Mesendoderm (in vitro differentiated cells): ENCODE results near the gene EEF1AKMT3.

Experiments
- DNase-seq: peaks from one replicate; pipeline ENCODE4 v3.0.0; 2013
- H2AK5ac ChIP-seq: 2 replicates; pipeline ENCODE4 v1.6.1; 2013; ENCODE audit warnings: low read length, inconsistent platforms
- H2BK120ac ChIP-seq: 2 replicates; pipeline ENCODE4 v1.6.1; 2013; ENCODE audit warnings: low read depth, mild to moderate bottlenecking, low read length, moderate library complexity, mixed read lengths
- H2BK15ac ChIP-seq: replicated peaks from 2 replicates; pipeline ENCODE4 v1.6.1; 2013; ENCODE audit warnings: low read depth, mild to moderate bottlenecking, moderate library complexity
- H2BK5ac ChIP-seq: 2 replicates; pipeline ENCODE4 v1.6.1; 2013; ENCODE audit warnings: low read length, inconsistent platforms
- H3K18ac ChIP-seq: 2 replicates; pipeline ENCODE4 v1.6.1; 2013; ENCODE audit warnings: mild to moderate bottlenecking, low read length, mixed read lengths
- H3K23ac ChIP-seq: one replicate; pipeline ENCODE4 v1.6.1; 2013; ENCODE audit warnings: low read length
- H3K27ac ChIP-seq: 2 replicates; pipeline ENCODE4 v1.5.1; 2013; ENCODE audit warnings: low read depth, mild to moderate bottlenecking, inconsistent platforms, low read length, moderate library complexity
- H3K27me3 ChIP-seq: 2 replicates; pipeline ENCODE4 v1.6.1; 2013; ENCODE audit warnings: low read length, control low read depth, mild to moderate bottlenecking, inconsistent platforms; ENCODE audit not compliant: insufficient read depth, poor library complexity
- H3K36me3 ChIP-seq: 2 replicates; pipeline ENCODE4 v1.6.1; 2013; ENCODE audit warnings: low read length, inconsistent platforms; ENCODE audit not compliant: control insufficient read depth, insufficient read depth
- H3K4ac ChIP-seq: one replicate; pipeline ENCODE4 v1.6.1; 2013; ENCODE audit warnings: low read depth, mild to moderate bottlenecking, low read length, moderate library complexity
- H3K4me1 ChIP-seq: 2 replicates; pipeline ENCODE4 v1.6.1; 2013; ENCODE audit warnings: low read depth, low read length, inconsistent platforms; ENCODE audit not compliant: control insufficient read depth
- H3K4me2 ChIP-seq: 2 replicates; pipeline ENCODE4 v1.6.1; 2013; ENCODE audit warnings: low read length
- H3K4me3 ChIP-seq: 2 replicates; pipeline ENCODE4 v1.5.1; 2013; ENCODE audit warnings: mild to moderate bottlenecking, low read length
- H3K56ac ChIP-seq: one replicate; pipeline ENCODE4 v1.6.1; 2013; ENCODE audit warnings: low read length
- H3K79me1 ChIP-seq: 2 replicates; pipeline ENCODE4 v1.6.1; 2013; ENCODE audit warnings: low read length, inconsistent platforms
- H3K79me2 ChIP-seq: 2 replicates; pipeline ENCODE4 v1.6.1; 2013; ENCODE audit warnings: mild to moderate bottlenecking, low read length; ENCODE audit not compliant: control insufficient read depth, insufficient read depth
- H3K9ac ChIP-seq: 2 replicates; pipeline ENCODE4 v1.6.1; 2013; ENCODE audit warnings: low read length, inconsistent platforms
- H4K5ac ChIP-seq: one replicate; pipeline ENCODE4 v1.6.1; 2013; ENCODE audit warnings: low read length
- H4K8ac ChIP-seq: one replicate; pipeline ENCODE4 v1.6.1; 2013; ENCODE audit warnings: low read depth, mild to moderate bottlenecking, control low read depth, low read length, moderate library complexity
- WGBS: extraction: QIAGEN DNeasy Blood & Tissue Kit; methylation state at CpG from one replicate; pipeline ENCODE4 v1.1.7; 2013; ENCODE audit warnings: low lambda C conversion rate, missing lambda C conversion rate; ENCODE audit not compliant: insufficient coverage; ENCODE audit errors: extremely low coverage; 5-methylcytosine and 5-hydroxymethylcytosine counted together

Gene EEF1AKMT3

DNA sequence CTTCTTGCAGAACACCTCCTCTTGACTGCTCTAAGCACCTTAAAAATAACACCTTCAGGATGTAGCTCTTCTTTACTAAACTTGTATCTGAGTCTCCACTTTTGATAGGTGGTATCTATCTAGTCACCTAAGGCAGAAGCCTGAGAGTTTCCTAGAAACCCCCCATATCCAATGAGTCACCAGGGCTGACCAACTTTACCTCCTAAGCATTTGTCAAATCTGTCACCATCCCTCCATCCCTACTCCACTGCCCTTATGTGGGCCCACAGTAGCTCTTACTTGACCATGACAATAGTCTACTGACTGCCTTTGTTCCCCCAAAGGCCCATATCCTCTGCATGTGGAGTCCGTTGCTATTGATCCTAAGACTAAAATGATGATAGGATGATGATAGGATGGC is 30.2 kb downstream of the EEF1AKMT3 start:
- Histone ChIP-seq H3K18ac (no peak overlapping the region), H2BK120ac (no peak overlapping the region), H3K4me1 (no peaks in the 10 kb centered on the region), H3K36me3 (peaks cover 2% of the 10 kb centered on the region), H3K79me1 (no peaks in the 10 kb centered on the region), H3K23ac (no peak overlapping the region), H3K9ac (no peak overlapping the region), H4K8ac (no peak overlapping the region), H3K56ac (no peak overlapping the region), H4K5ac (no peak overlapping the region), H3K79me2 (no peaks in the 10 kb centered on the region), H3K4me2 (no peak overlapping the region), H2BK5ac (no peak overlapping the region), H3K4ac (no peak overlapping the region), H3K27ac (no peak overlapping the region), H3K4me3 (no peak overlapping the region), H2BK15ac (no peak overlapping the region), H2AK5ac (no peak overlapping the region), H3K27me3 (no peaks in the 10 kb centered on the region)
- WGBS, result no CpG with 5 or more reads among the region's 1 CpG
- DNase-seq, result no peak

DNA sequence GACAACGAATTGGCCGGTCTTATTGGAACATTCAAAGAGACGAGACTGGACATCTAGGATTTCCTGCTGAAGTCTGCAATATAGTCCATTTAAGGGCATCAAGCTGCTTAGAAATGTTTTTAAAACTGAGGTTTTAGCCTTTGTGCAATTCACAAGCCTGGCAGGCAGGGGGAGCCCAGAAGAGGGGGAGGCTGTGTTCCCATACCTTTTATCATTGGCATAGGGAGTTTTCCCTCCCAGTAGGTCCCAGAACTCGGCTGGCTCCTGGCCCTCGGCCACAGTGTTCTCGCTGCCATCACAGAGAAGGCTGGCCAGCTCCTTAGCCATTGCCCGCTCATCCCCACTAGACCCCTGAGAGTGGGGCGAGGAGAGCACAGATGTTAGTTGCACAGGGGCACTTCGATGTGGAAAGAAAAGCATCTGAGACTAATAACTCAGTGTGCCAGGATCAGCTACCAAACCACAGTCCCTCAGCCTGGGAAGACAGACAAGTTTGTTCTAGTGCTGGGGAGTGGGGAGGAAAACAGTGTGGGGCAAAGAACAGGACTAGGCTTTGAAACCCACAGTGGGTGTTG is 31.0 kb downstream of the EEF1AKMT3 start:
- no CpG with 5 or more reads among the region's 9 CpGs for WGBS
- H3K36me3 ChIP-seq, result peaks cover 2% of the 10 kb centered on the region

DNA sequence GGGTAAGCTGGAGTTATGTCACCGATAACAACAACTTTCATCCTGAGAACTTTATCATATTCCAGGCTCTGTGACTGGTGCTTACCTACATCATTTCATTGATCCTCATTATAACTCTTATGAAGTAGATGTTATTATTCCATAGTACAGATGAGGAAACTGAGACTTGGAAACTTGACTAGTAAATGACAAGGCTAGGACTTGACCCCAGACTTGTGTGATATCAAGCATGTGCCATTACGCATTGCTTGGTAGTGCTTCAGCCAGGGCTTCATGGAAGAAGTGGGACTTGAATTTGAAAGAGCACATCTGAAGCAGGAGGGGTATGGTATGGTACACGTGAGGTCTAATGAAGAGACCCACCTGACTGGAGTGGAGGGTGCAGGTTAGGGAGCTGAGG is 34.3 kb downstream of the EEF1AKMT3 start:
- Histone ChIP-seq H3K4me3 (no peak overlapping the region), H3K36me3 (no peaks in the 10 kb centered on the region), H3K27ac (no peak overlapping the region), H4K8ac (no peak overlapping the region), H3K23ac (no peak overlapping the region), H3K27me3 (no peaks in the 10 kb centered on the region), H2BK120ac (no peak overlapping the region), H4K5ac (no peak overlapping the region), H2AK5ac (no peak overlapping the region), H3K79me2 (no peaks in the 10 kb centered on the region), H3K4ac (no peak overlapping the region), H2BK15ac (no peak overlapping the region), H2BK5ac (no peak overlapping the region), H3K9ac (no peak overlapping the region), H3K18ac (no peak overlapping the region), H3K4me2 (no peak overlapping the region), H3K56ac (no peak overlapping the region), H3K79me1 (no peaks in the 10 kb centered on the region), H3K4me1 (no peaks in the 10 kb centered on the region)
- no CpG with 5 or more reads among the region's 3 CpGs for WGBS
- no peak for DNase-seq

More for the DNA sequence above, 31.0 kb downstream of the EEF1AKMT3 start:
- DNase-seq, result peak; percentile 69
- Histone ChIP-seq H3K23ac (no peak overlapping the region), H3K79me2 (no peaks in the 10 kb centered on the region), H3K9ac (peak overlapping the region; percentile 7), H4K5ac (no peak overlapping the region), H3K4ac (no peak overlapping the region), H2BK120ac (no peak overlapping the region), H3K27me3 (no peaks in the 10 kb centered on the region), H3K4me1 (no peaks in the 10 kb centered on the region), H4K8ac (no peak overlapping the region), H3K4me2 (no peak overlapping the region), H3K27ac (no peak overlapping the region), H2BK15ac (no peak overlapping the region), H2AK5ac (no peak overlapping the region), H3K56ac (no peak overlapping the region), H3K4me3 (no peak overlapping the region), H3K79me1 (no peaks in the 10 kb centered on the region), H3K18ac (no peak overlapping the region), H2BK5ac (no peak overlapping the region)

DNA sequence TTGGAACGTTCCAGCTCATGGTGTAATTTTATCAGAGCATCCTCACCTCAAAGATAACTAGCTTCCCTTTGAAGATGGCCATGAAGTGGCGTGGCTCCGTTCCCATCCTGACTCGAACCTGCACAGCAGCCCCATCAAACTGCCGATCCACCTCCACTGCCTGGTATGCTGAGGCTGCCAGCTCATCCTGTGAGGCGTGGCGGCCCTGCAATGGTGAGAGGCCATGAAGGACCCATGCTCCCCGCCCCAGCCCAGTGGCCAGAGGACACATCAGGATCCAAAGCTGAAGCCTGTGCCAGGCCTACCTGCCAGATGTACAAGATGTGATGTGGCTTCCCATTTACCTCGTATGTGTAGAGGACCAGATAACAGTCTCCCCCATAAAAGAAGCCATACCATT is 34.9 kb downstream of the EEF1AKMT3 start:
- Histone ChIP-seq H4K5ac (no peak overlapping the region), H3K4me3 (no peak overlapping the region), H3K79me2 (no peaks in the 10 kb centered on the region), H2BK5ac (no peak overlapping the region), H3K36me3 (no peaks in the 10 kb centered on the region), H2AK5ac (no peak overlapping the region), H3K4me1 (no peaks in the 10 kb centered on the region), H4K8ac (no peak overlapping the region), H3K79me1 (no peaks in the 10 kb centered on the region), H3K27ac (no peak overlapping the region), H3K23ac (no peak overlapping the region), H3K56ac (no peak overlapping the region), H3K9ac (no peak overlapping the region), H2BK120ac (no peak overlapping the region), H3K27me3 (no peaks in the 10 kb centered on the region), H3K18ac (no peak overlapping the region), H3K4ac (no peak overlapping the region), H2BK15ac (no peak overlapping the region), H3K4me2 (no peak overlapping the region)
- WGBS, result no CpG with 5 or more reads among the region's 9 CpGs
- DNase-seq, result no peak

DNA sequence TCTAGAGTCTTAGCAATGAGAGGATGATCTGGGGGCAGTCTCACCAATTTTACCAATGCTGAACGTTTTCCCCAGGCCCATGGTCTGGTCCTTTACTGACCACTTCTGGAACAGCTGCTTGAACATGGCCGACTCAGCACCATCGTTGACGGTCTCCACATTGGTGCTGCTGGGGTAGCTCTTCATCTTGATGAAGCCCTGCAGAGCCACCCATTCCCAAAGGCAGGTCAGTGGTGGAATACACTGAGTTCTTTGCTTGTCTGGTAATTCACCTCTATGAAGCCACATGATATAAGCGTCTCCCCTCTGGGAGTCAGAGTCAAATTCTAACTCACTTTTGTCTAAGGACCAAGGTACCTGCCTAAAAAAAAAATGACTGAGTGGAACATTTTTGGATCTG is 35.9 kb downstream of the EEF1AKMT3 start:
- Histone ChIP-seq H2AK5ac (no peak overlapping the region), H3K36me3 (no peaks in the 10 kb centered on the region), H4K8ac (no peak overlapping the region), H2BK15ac (no peak overlapping the region), H3K79me1 (no peaks in the 10 kb centered on the region), H3K4me3 (no peak overlapping the region), H3K4me2 (no peak overlapping the region), H3K27ac (no peak overlapping the region), H3K4ac (no peak overlapping the region), H3K23ac (no peak overlapping the region), H2BK120ac (no peak overlapping the region), H3K56ac (no peak overlapping the region), H3K79me2 (no peaks in the 10 kb centered on the region), H3K18ac (no peak overlapping the region), H4K5ac (no peak overlapping the region), H2BK5ac (no peak overlapping the region), H3K4me1 (no peaks in the 10 kb centered on the region), H3K27me3 (no peaks in the 10 kb centered on the region), H3K9ac (no peak overlapping the region)
- WGBS, result no CpG with 5 or more reads among the region's 5 CpGs
- DNase-seq, result no peak

DNA sequence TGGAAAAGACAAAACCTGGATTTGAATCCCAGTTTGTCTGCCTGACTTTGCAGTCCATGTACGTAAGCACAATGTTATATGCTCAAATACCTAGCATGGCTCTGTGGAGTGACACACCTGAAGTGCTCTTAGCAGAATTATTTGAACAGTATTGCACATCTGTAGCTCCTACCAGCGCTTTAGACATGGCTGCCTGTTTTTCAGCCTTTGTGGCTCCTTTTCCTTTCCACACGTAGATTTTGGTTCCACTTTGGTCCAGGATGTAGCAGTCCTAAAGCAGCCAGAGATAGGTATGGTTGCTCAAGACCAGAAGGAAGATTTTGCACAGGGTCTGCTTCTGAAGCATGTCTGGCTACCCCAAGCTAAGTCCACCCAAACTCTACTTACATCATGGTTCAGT is 37.0 kb downstream of the EEF1AKMT3 start:
- Histone ChIP-seq H3K4me1 (no peaks in the 10 kb centered on the region), H3K4me2 (no peak overlapping the region), H3K4me3 (no peak overlapping the region), H3K18ac (no peak overlapping the region), H3K79me2 (no peaks in the 10 kb centered on the region), H3K9ac (no peak overlapping the region), H4K8ac (no peak overlapping the region), H3K79me1 (no peaks in the 10 kb centered on the region), H2BK5ac (no peak overlapping the region), H2BK120ac (no peak overlapping the region), H3K23ac (no peak overlapping the region), H3K36me3 (no peaks in the 10 kb centered on the region), H3K4ac (no peak overlapping the region), H3K56ac (no peak overlapping the region), H3K27ac (no peak overlapping the region), H4K5ac (no peak overlapping the region), H3K27me3 (no peaks in the 10 kb centered on the region), H2AK5ac (no peak overlapping the region), H2BK15ac (no peak overlapping the region)
- no CpG with 5 or more reads among the region's 3 CpGs for WGBS
- no peak for DNase-seq
